HFF-Myc (cell line): ENCODE results near the gene TATDN2.

Experiments
- DNase-seq: peaks from one replicate; pipeline ENCODE4 v3.0.0-alpha.2; 2011; ENCODE audit warnings: low read depth; ENCODE audit errors: extremely low read depth
- H3K4me3 ChIP-seq: replicated peaks from 2 replicates; pipeline ENCODE4 v1.5.1; 2011; ENCODE audit warnings: low read depth, mild to moderate bottlenecking, control low read depth, low read length
- TF ChIP-seq, protein P1 (sequence below): IDR thresholded peaks from 2 replicates; pipeline ENCODE4 v1.5.1; 2012; ENCODE audit warnings: mild to moderate bottlenecking, low read depth, low read length, control low read depth; ENCODE audit errors: missing control alignments

Gene TATDN2

GRCh38 chr3:10248184-10248983 is at the start of gene TATDN2:
TATDN2 (plus strand) TSS chr3:10248459; CDS start chr3:10249201, 742 bp downstream.
- peak within 1 kb of the TSS; percentile 91 for H3K4me3 ChIP-seq
- DNase-seq, result peak; percentile 93
- TF ChIP-seq, protein P1, sequence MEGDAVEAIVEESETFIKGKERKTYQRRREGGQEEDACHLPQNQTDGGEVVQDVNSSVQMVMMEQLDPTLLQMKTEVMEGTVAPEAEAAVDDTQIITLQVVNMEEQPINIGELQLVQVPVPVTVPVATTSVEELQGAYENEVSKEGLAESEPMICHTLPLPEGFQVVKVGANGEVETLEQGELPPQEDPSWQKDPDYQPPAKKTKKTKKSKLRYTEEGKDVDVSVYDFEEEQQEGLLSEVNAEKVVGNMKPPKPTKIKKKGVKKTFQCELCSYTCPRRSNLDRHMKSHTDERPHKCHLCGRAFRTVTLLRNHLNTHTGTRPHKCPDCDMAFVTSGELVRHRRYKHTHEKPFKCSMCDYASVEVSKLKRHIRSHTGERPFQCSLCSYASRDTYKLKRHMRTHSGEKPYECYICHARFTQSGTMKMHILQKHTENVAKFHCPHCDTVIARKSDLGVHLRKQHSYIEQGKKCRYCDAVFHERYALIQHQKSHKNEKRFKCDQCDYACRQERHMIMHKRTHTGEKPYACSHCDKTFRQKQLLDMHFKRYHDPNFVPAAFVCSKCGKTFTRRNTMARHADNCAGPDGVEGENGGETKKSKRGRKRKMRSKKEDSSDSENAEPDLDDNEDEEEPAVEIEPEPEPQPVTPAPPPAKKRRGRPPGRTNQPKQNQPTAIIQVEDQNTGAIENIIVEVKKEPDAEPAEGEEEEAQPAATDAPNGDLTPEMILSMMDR, result no peak

DNA sequence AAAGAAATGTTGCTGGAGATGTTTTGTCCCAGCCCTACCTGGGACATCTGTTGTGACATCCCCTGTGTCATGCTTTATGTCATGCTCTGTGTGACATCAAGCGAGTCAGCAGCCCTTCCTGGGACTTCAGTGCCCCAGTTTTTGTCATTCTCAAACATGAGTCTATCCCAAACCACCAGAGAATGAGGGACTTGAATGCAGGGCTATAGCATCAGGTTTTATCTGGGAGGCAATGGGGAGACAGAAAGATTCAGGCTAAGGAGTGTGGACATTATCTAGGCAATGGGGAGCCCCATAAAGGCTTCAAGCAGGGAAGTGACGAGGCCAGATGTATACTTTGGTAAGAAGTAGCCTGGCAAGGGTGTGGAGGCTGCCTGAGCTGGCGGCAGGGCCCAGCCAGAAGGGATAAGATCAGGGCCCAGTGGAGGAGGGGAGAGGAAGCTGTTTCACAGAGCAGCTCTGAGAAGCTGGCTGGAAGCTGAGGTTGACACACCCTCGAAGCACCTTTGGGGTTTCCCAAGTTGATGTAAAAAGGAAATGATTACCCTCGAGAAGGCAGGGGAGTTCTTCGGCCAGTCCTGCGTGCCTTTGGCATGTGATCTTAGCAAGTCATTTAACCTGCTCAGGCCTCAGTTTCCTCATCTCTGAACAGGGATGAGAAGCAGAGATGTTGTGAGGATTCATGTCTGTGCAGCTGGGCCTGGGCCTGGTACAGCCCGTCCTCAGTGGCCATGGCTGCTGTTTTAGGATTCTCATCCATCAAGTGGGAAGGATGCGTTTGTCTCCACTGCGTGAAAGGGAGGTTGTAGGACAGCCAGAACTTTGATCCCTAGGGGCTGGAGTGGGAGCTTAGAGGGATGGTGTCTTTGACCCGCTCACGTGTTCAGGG is 49.3 kb upstream of the TATDN2 start:
- TF ChIP-seq, protein P1, result no peak
- no peak for DNase-seq

GRCh38 chr3:10204921-10205320 is 43.3 kb upstream of the TATDN2 start:
- TF ChIP-seq, protein P1, result no peak
- H3K4me3 ChIP-seq, result no peak overlapping the region
- DNase-seq, result no peak

More for the DNA sequence above, 49.3 kb upstream of the TATDN2 start:
- H3K4me3 ChIP-seq, result no peak overlapping the region

DNA sequence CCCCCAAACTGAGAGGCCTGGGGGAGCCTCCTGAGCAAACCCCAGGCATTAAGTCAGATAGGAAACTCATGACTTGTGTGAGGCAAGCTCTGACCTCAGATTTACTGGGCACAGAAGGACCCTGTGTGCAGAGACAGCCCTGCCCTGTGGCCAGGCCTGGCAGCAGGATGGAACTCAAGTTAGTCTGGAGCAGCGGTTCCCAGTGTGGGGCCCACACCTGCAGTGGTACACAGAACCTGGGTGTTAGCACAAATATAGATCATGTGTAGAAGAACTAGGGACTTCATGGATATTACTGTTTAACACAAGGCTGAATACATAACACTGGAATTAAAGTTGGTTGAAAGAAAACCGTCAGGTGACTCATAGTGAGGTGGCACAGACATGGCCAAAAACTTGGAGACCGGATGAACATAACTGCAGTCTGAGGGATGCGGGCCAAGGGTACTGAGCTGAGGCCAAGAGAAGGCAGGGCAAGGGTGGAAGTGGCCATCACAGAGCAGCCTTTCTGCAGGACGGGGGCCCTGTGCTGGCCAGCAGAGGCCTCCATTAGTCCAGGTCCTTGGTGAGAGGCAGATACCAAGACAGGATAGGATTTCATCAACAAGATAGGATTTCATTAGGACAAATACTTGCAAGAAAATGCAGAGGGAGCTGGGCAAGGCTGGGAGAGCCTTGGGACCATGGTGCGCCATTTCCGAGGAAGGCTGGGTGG is 42.7 kb upstream of the TATDN2 start:
- H3K4me3 ChIP-seq, result no peak overlapping the region
- peak; percentile 74 for DNase-seq
- TF ChIP-seq, protein P1, result no peak

DNA sequence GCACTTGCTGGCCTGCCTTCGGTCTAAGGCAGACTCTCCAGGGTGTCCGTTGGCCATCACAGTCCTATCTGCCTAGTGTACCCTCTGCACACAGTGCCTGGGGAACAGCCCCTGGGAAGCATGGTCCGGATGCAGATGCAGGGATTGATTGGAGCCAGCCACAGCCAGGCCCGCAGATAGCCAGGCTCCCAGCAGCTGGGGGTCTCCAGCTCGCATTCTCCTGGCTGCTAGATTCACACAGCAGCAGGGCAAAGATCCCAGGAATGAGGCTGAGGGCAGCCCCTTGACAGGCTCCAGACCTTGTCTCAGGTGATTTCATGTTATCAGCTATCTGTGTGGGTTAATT is 42.1 kb upstream of the TATDN2 start:
- no peak for DNase-seq
- H3K4me3 ChIP-seq, result no peak overlapping the region
- TF ChIP-seq, protein P1, result no peak

GRCh38 chr3:10213156-10213792 is 35.0 kb upstream of the TATDN2 start:
- DNase-seq, result no peak
- H3K4me3 ChIP-seq, result no peak overlapping the region
- TF ChIP-seq, protein P1, result no peak
